HepG2 (cell line): ENCODE measurements around the gene NINL. TPM values are rescaled to one million over a fixed set of nuclear protein-coding genes. Genes with fewer than 3 reads are reported as not detected.
A peak's percentile ranks its signal among the peaks of the same experiment; 100 is the strongest.

ENCODE experiments used
- BRD4 ChIP-seq: sonication (generic); formaldehyde crosslinking; IDR thresholded peaks from 2 replicates; pipeline ENCODE4 v1.4.0; 2020; ENCODE audit warnings: missing genetic modification reagents
- EHMT2 ChIP-seq: fragments of 200-600 bp; sonication (generic); IDR thresholded peaks from 2 replicates; pipeline ENCODE4 v1.7.0; 2017; ENCODE audit warnings: antibody characterized with exemption, low read depth, low read length, borderline replicate concordance
- FIP1L1 ChIP-seq: fragments of 200-400 bp; formaldehyde crosslinking; IDR thresholded peaks from 2 replicates; pipeline ENCODE4 v1.6.1; 2018; ENCODE audit warnings: low read depth, mild to moderate bottlenecking, low read length, moderate library complexity, borderline replicate concordance; ENCODE audit not compliant: insufficient read depth
- HDAC1 ChIP-seq: sonication (generic); formaldehyde crosslinking; IDR thresholded peaks from 2 replicates; pipeline ENCODE4 v1.5.1; 2020; ENCODE audit warnings: mild to moderate bottlenecking, missing genetic modification reagents
- KDM4B ChIP-seq: sonication (generic); formaldehyde crosslinking; IDR thresholded peaks from 2 replicates; pipeline ENCODE4 v1.4.0; 2020; ENCODE audit warnings: missing genetic modification reagents
- KLF12 ChIP-seq: sonication (generic); formaldehyde crosslinking; IDR thresholded peaks from 2 replicates; pipeline ENCODE4 v1.4.0; 2020; ENCODE audit warnings: missing genetic modification reagents, borderline replicate concordance
- MAZ ChIP-seq, 2 experiments: sonication (generic) in 1 of 2; formaldehyde crosslinking in 1 of 2; IDR thresholded peaks; 2 replicates each; pipeline versions ENCODE4 v1.5.0 to v1.6.1; 2012 to 2020; ENCODE audit warnings: low read depth in 2 of 2, mild to moderate bottlenecking in 2 of 2, borderline replicate concordance in 1 of 2, improper control_type of control experiment in 1 of 2, low read length in 1 of 2, missing genetic modification reagents in 1 of 2, moderate library complexity in 1 of 2
- NFE2L1 ChIP-seq: sonication (generic); formaldehyde crosslinking; IDR thresholded peaks from 2 replicates; pipeline ENCODE4 v1.4.0; 2020; ENCODE audit warnings: missing genetic modification reagents, mild to moderate bottlenecking, borderline replicate concordance
- NKX3-1 ChIP-seq: sonication (generic); formaldehyde crosslinking; IDR thresholded peaks from 2 replicates; pipeline ENCODE4 v1.5.0; 2020; ENCODE audit warnings: missing genetic modification reagents
- NR2F6 ChIP-seq, 2 experiments: IDR thresholded peaks; 2 replicates each; pipeline ENCODE4 v1.6.1; 2016; ENCODE audit warnings: antibody characterized with exemption in 1 of 2, mild to moderate bottlenecking in 1 of 2
- PHF8 ChIP-seq: sonication (generic); formaldehyde crosslinking; IDR thresholded peaks from 2 replicates; pipeline ENCODE4 v1.5.0; 2020; ENCODE audit warnings: missing genetic modification reagents
- PITX1 ChIP-seq: sonication (generic); formaldehyde crosslinking; IDR thresholded peaks from 2 replicates; pipeline ENCODE4 v1.5.1; 2020; ENCODE audit warnings: mild to moderate bottlenecking, missing genetic modification reagents
- POLR2AphosphoS5 ChIP-seq: IDR thresholded peaks from 2 replicates; pipeline ENCODE4 v1.6.1; 2012; ENCODE audit warnings: low read depth, low read length
- SP5 ChIP-seq: IDR thresholded peaks from 2 replicates; pipeline ENCODE4 v1.6.1; 2016; ENCODE audit warnings: low read depth, borderline replicate concordance
- U2AF2 ChIP-seq: fragments of 200-400 bp; formaldehyde crosslinking; IDR thresholded peaks from 2 replicates; pipeline ENCODE4 v1.6.1; 2017; ENCODE audit warnings: low read depth, mild to moderate bottlenecking, low read length
- YY1 ChIP-seq: IDR thresholded peaks from 2 replicates; pipeline ENCODE4 v1.6.1; 2011; ENCODE audit warnings: low read length, low read depth, moderate library complexity, mild to moderate bottlenecking; ENCODE audit not compliant: insufficient read depth, insufficient replicate concordance
- ZKSCAN5 ChIP-seq: sonication (generic); formaldehyde crosslinking; IDR thresholded peaks from 2 replicates; pipeline ENCODE4 v1.5.1; 2020; ENCODE audit warnings: mild to moderate bottlenecking, missing genetic modification reagents
- ZNF839 ChIP-seq: sonication (generic); formaldehyde crosslinking; IDR thresholded peaks from 2 replicates; pipeline ENCODE4 v1.4.0; 2020; ENCODE audit warnings: missing genetic modification reagents, mild to moderate bottlenecking, borderline replicate concordance
- polyA plus RNA-seq, 8 experiments: library from polyadenylated mRNA; depleted of rRNA in 3 of 8; stranded (reverse) in 7 of 8; unstranded in 1 of 8; fragments of >200 nt; fragmentation: Illumina TruSeq in 4 of 8; extraction: Trizol in 4 of 8; gene quantifications; 2 replicates each; pipeline versions ENCODE4 v1.2.1 to v1.2.3, GENCODE V29; 2011 to 2016; ENCODE audit warnings: low read depth in 4 of 8, missing spikeins in 1 of 8, mixed read lengths in 1 of 8; ENCODE audit not compliant: insufficient read depth in 1 of 8
- total RNA-seq, 5 experiments: library from RNA; depleted of rRNA; stranded (reverse); fragments of >200 nt; fragmentation: Illumina TruSeq; extraction: Trizol; gene quantifications; 2 replicates each; pipeline ENCODE4 v1.2.3, GENCODE V29; 2016; ENCODE audit warnings: low read depth in 1 of 5
- TF ChIP-seq, protein P1 (sequence below): sonication (generic); formaldehyde crosslinking; conservative IDR thresholded peaks from 2 replicates; pipeline ENCODE4 v1.4.0; 2020; ENCODE audit warnings: missing genetic modification reagents
- TF ChIP-seq, protein P2 (sequence below): sonication (generic); formaldehyde crosslinking; IDR thresholded peaks from 2 replicates; pipeline ENCODE4 v1.4.0; 2020; ENCODE audit warnings: mild to moderate bottlenecking, missing genetic modification reagents
- TF ChIP-seq, protein P3 (sequence below): sonication (generic); formaldehyde crosslinking; IDR thresholded peaks from 2 replicates; pipeline ENCODE4 v1.4.0; 2020; ENCODE audit warnings: mild to moderate bottlenecking, missing genetic modification reagents

NINL gene
- total and polyA plus RNA-seq, 2 of the 13 experiments (the other 11 are each of a cell fraction or from before 2014, with no cell fraction given), result 32.3 to 34.3 TPM

DNA sequence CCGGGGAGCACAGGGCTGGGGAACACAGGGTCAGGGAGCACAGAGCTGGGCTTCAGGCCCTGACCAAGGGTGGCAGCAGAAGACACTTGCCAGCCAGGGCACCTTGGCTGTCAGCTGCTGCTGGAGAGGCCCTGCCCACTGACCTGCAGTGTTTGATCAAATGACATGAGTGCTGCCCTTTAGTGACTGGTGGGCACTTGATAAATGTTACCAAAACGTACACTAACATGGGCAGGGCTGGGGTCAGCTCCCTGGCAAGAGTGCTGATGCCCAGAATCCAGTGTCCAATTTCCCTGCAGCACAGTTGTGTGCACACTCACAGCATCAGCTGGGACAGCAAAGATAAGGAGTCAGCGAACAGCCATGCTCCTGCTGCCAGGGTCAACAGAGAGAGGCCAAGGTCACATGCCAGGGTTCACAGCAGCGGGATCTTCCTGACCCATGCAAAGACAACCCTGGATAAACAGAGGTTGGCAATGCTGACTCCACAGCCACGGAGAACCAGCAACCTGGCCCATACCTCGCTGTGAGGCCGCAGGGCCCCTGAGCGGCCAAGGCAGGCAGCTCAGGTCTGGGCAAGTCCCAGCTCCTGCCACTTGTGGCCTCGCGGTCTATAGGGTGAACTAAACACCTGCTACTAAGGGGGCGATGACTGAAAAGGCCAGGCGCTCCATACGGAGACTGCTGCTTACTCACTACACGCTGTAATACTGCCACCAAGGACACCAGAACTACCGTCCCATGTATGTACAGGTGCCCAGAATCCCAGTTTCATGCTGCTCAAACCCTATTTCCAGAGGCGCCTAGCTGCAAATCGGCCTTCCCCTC lies 46.3 kb downstream of the NINL start (continued):
- TF ChIP-seq EHMT2 (no peak), MAZ (IDR thresholded peaks at IDR 0.05; ENCODE audit: borderline replicate concordance, low read depth, low read length) (no peak), MAZ (CRISPR knock-in tag; IDR thresholded peaks at IDR 0.05; ENCODE audit: low read depth) (peak; percentile 55; the same call in 1 of the 2 replicates), ZKSCAN5 (no peak; the same call in 1 of the 2 replicates), PITX1 (peak; percentile 92), KDM4B (CRISPR knock-in tag) (peak; percentile 88; the same call in 1 of the 2 replicates), PHF8 (CRISPR knock-in tag) (peak; percentile 61; the same call in 1 of the 2 replicates), NR2F6 (IDR thresholded peaks at IDR 0.05) (peak; percentile 99), NR2F6 (CRISPR knock-in tag; IDR thresholded peaks at IDR 0.05) (peak; percentile 100), NKX3-1 (CRISPR knock-in tag) (no peak), U2AF2 (no peak), YY1 (peak; percentile 66), KLF12 (CRISPR knock-in tag) (no peak), POLR2AphosphoS5 (no peak), FIP1L1 (0 out of 2 replicates have a peak, but pooled peaks have one; percentile 50), BRD4 (CRISPR knock-in tag) (no peak), HDAC1 (CRISPR knock-in tag) (peak; percentile 98), ZNF839 (CRISPR knock-in tag) (peak; percentile 90; the same call in 1 of the 2 replicates), NFE2L1 (CRISPR knock-in tag) (peak; percentile 15; the same call in 1 of the 2 replicates), SP5 (CRISPR knock-in tag) (peak; percentile 46; the same call in 1 of the 2 replicates)
- TF ChIP-seq, protein P1, sequence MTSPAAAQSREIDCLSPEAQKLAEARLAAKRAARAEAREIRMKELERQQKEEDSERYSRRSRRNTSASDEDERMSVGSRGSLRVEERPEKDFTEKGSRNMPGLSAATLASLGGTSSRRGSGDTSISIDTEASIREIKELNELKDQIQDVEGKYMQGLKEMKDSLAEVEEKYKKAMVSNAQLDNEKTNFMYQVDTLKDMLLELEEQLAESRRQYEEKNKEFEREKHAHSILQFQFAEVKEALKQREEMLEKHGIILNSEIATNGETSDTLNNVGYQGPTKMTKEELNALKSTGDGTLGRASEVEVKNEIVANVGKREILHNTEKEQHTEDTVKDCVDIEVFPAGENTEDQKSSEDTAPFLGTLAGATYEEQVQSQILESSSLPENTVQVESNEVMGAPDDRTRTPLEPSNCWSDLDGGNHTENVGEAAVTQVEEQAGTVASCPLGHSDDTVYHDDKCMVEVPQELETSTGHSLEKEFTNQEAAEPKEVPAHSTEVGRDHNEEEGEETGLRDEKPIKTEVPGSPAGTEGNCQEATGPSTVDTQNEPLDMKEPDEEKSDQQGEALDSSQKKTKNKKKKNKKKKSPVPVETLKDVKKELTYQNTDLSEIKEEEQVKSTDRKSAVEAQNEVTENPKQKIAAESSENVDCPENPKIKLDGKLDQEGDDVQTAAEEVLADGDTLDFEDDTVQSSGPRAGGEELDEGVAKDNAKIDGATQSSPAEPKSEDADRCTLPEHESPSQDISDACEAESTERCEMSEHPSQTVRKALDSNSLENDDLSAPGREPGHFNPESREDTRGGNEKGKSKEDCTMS (CRISPR knock-in tag), result no peak
- TF ChIP-seq, protein P2, sequence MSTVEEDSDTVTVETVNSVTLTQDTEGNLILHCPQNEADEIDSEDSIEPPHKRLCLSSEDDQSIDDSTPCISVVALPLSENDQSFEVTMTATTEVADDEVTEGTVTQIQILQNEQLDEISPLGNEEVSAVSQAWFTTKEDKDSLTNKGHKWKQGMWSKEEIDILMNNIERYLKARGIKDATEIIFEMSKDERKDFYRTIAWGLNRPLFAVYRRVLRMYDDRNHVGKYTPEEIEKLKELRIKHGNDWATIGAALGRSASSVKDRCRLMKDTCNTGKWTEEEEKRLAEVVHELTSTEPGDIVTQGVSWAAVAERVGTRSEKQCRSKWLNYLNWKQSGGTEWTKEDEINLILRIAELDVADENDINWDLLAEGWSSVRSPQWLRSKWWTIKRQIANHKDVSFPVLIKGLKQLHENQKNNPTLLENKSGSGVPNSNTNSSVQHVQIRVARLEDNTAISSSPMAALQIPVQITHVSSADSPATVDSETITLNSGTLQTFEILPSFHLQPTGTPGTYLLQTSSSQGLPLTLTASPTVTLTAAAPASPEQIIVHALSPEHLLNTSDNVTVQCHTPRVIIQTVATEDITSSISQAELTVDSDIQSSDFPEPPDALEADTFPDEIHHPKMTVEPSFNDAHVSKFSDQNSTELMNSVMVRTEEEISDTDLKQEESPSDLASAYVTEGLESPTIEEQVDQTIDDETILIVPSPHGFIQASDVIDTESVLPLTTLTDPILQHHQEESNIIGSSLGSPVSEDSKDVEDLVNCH (CRISPR knock-in tag), result peak; percentile 91; the same call in 1 of the 2 replicates
- TF ChIP-seq, protein P3, sequence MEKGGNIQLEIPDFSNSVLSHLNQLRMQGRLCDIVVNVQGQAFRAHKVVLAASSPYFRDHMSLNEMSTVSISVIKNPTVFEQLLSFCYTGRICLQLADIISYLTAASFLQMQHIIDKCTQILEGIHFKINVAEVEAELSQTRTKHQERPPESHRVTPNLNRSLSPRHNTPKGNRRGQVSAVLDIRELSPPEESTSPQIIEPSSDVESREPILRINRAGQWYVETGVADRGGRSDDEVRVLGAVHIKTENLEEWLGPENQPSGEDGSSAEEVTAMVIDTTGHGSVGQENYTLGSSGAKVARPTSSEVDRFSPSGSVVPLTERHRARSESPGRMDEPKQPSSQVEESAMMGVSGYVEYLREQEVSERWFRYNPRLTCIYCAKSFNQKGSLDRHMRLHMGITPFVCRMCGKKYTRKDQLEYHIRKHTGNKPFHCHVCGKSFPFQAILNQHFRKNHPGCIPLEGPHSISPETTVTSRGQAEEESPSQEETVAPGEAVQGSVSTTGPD (CRISPR knock-in tag), result no peak
